Measurements from ENCODE around the gene MYOF.
"Not testable (repeated sequence)": the region's sequence is repeated elsewhere in the genome, so short reads cannot be mapped to it uniquely, and the experiment has no call there.

MYOF gene

GRCh38 chr10:93344691-93345090 lies 137.4 kb downstream of the MYOF start:
- no peak for DNase-seq

- DNase-seq, result no peak
Observed at GRCh38 chr10:93342921-93343320, 139.2 kb downstream of the MYOF start.

- no peak for DNase-seq
Observed at GRCh38 chr10:93342366-93342765, 139.8 kb downstream of the MYOF start.

GRCh38 chr10:93337309-93337721 lies 144.8 kb downstream of the MYOF start:
- no peak for DNase-seq

GRCh38 chr10:93336678-93337077 lies 145.5 kb downstream of the MYOF start:
- DNase-seq, result no peak

GRCh38 chr10:93336110-93336509 lies 146.0 kb downstream of the MYOF start:
- no peak for DNase-seq

GRCh38 chr10:93334901-93335327 lies 147.2 kb downstream of the MYOF start:
- DNase-seq, result no peak

- DNase-seq, result no peak
Observed at GRCh38 chr10:93334181-93334580, 148.0 kb downstream of the MYOF start.

GRCh38 chr10:93333278-93333978 lies 148.7 kb downstream of the MYOF start:
- no peak for DNase-seq

GRCh38 chr10:93330824-93331223 lies 151.3 kb downstream of the MYOF start:
- DNase-seq, result no peak

GRCh38 chr10:93319896-93320295 lies 162.2 kb downstream of the MYOF start:
- DNase-seq, result no peak

- DNase-seq, result no peak
Observed at GRCh38 chr10:93319096-93319495, 163.0 kb downstream of the MYOF start.

GRCh38 chr10:93315246-93315645 lies 166.9 kb downstream of the MYOF start:
- DNase-seq, result no peak

GRCh38 chr10:93314656-93315055 lies 167.5 kb downstream of the MYOF start:
- DNase-seq, result not testable (repeated sequence)

- no peak for DNase-seq
Observed at GRCh38 chr10:93313798-93314197, 168.3 kb downstream of the MYOF start.

- DNase-seq, result no peak
Observed at GRCh38 chr10:93309062-93309461, 173.1 kb downstream of the MYOF start.

GRCh38 chr10:93305122-93305521 lies 177.0 kb downstream of the MYOF start:
- DNase-seq, result no peak

GRCh38 chr10:93300981-93301380 lies 181.2 kb downstream of the MYOF start:
- DNase-seq, result no peak

- DNase-seq, result no peak
Observed at GRCh38 chr10:93300288-93300917, 181.7 kb downstream of the MYOF start.

- no peak for DNase-seq
Observed at GRCh38 chr10:93299606-93300287, 182.4 kb downstream of the MYOF start.

- DNase-seq, result no peak
Observed at GRCh38 chr10:93299195-93299594, 182.9 kb downstream of the MYOF start.

- no peak for DNase-seq
Observed at GRCh38 chr10:93296151-93296550, 186.0 kb downstream of the MYOF start.

- no peak for DNase-seq
Observed at GRCh38 chr10:93293999-93294398, 188.1 kb downstream of the MYOF start.
